ENCODE results near the gene BLOC1S6. TPM values are rescaled to one million over a fixed set of nuclear protein-coding genes. Genes with fewer than 3 reads are reported as not detected.
A peak's percentile ranks its signal among the peaks of the same experiment; 100 is the strongest.

BLOC1S6 gene
- total RNA-seq, 1 donor = 105 TPM

- TF ChIP-seq CTCF (IDR thresholded peaks at IDR 0.05; ENCODE audit: insufficient read depth, low read length) = no peak
- no peak overlapping the region for H3K4me3 ChIP-seq (ENCODE audit: low read depth, low read length)
- no peak for DNase-seq (ENCODE audit: low read depth)
Observed at GRCh38 chr15:45628136-45628535, 41.0 kb downstream of the BLOC1S6 start.

DNA sequence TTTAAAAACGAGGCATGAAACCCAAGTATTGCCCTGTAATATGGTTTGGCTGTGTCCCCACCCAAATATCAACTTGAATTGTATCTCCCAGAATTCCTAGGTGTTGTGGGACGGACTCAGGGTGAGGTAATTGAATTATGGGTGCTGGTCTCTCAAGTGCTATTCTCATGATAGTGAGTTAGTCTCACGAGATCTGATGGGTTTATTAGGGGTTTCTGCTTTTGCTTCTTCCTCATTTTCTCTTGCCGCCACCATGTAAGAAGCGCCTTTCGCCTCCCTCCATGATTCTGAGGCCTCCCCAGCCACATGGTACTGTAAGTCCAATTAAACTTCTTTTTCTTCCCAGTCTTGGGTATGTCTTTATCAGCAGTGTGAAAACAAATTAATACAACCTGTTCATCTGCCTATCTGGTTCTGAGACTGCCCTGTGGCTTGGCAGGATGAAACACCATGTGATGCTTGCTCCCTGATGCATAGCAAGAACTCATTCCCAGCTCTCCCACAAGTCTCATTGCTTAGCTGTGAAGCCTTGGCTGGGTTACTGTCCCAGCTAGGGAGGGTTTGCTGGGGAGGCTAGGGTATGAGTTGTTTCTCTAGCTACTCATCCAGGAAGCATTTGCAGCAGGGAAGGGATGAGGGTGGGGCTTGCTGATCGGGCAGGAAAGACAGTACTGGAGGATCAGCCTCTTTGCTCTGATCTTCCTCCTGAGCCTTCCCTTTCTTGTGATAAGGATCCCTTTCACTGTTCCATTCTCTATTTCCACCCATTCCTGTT is 43.9 kb downstream of the BLOC1S6 start:
- peak overlapping the region; percentile 55 for H3K4me3 ChIP-seq (ENCODE audit: low read depth, low read length)
- DNase-seq (ENCODE audit: low read depth) = peak; percentile 94
- TF ChIP-seq CTCF (IDR thresholded peaks at IDR 0.05; ENCODE audit: insufficient read depth, low read length) = no peak

GRCh38 chr15:45631776-45632175 is 44.6 kb downstream of the BLOC1S6 start:
- TF ChIP-seq CTCF (IDR thresholded peaks at IDR 0.05; ENCODE audit: insufficient read depth, low read length) = no peak
- no peak for DNase-seq (ENCODE audit: low read depth)
- peak overlapping the region; percentile 55 for H3K4me3 ChIP-seq (ENCODE audit: low read depth, low read length)

DNA sequence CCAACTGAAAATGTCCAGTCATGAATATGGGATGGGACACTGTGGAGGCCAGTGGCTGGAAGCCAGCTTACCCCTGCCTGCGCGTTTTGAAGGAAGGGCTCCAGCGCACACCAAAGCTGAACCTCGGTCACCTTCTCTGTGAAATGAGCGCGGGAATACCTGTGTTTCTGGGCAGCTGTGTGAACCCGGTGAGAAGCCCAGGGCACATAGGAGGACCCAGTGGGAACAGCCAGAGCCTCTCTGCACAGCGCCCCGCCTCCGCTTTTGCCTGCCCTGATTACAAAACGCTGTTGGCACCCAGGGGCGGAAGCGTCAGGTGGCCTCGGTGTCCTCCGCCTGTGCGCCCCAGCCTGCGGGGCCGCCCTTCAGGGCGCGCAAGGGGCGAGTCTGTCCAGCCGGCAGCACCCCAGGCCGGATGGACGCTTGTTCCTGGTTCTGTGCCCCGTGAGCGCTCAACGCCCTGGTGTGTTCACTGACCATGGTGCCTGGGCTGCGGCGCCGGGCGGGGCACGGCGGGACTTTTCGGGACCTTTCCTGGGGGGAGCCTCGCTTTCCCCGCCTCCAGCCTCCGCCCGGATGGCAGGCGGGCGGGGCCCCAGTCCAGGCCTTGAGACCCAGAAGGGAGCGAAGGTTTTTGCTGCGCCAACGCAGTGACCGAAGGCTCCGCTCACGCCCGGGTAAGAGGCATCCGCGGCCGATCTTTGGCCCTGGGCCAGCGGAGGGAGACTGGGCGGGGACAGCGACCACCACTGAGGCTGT is 47.4 kb downstream of the BLOC1S6 start, which contains the start of gene SQOR:
SQOR (plus strand) TSS at position 598 of the 759 bp plus-strand sequence. CDS start 23,895 bp downstream, outside the sequence.
- TF ChIP-seq CTCF (IDR thresholded peaks at IDR 0.05; ENCODE audit: insufficient read depth, low read length) = no peak
- DNase-seq (ENCODE audit: low read depth) = peak; percentile 67
- peak within 1 kb of the TSS; percentile 85 for H3K4me3 ChIP-seq (ENCODE audit: low read depth, low read length)

DNA sequence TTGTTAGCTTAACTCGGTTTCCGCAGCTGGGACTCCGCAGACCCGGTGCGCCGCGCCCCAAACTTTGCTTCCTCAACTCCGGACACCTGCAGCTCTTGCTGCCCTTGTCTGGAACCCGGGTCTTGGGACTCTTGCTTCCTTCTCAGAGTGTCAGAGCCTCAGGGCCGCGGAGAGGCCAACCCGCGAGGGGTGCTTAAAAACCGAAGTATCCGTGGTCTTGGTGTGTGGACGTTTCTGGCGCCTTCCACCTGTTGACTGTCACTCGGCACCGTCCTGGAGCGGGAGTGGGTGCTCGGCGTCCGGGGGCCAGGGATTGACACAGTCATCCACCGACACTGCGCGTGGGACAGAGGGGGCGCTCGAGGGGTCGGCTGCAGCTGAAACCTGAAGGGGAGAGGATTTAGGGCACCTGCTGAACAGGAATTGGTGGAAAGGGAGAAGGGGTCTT is 48.0 kb downstream of the BLOC1S6 start:
- peak; percentile 53 for TF ChIP-seq CTCF (IDR thresholded peaks at IDR 0.05; ENCODE audit: insufficient read depth, low read length)
- H3K4me3 ChIP-seq (ENCODE audit: low read depth, low read length) = peak overlapping the region; percentile 85
- peak; percentile 28 for DNase-seq (ENCODE audit: low read depth)

DNA sequence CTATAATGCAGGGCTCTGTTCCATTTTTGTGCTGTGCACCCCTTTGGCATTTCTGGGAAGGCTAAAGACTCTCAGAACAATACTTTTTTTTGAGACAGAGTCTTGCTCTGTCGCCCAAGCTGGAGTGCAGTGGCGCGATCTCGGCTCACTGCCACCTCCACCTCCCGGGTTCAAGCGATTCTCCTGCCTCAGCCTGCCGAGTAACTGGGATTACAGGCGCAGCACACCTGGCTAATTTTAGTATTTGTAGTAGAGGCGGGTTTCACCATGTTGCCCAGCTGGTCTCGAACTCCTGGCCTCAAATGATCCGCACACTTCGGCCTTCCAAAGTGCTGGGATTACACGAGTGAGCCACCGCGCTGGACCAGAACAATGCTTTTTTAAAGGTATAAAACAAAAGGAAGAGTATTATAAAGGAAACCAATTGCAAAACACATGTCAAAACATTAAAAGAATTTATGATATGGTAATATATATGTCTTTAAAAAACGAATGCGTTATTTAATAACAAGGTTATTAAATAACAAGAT is 48.6 kb downstream of the BLOC1S6 start:
- peak overlapping the region; percentile 85 for H3K4me3 ChIP-seq (ENCODE audit: low read depth, low read length)
- DNase-seq (ENCODE audit: low read depth) = no peak
- no peak for TF ChIP-seq CTCF (IDR thresholded peaks at IDR 0.05; ENCODE audit: insufficient read depth, low read length)

Data from fibroblast of the aortic adventitia (primary cell).